Midbrain (tissue), 1 donor: Measurements from ENCODE around the gene LRG1.

Source experiments
- DNase-seq: peaks from one replicate; lab custom pipeline; 2025; lab: John Stamatoyannopoulos, UW

LRG1 gene

DNA sequence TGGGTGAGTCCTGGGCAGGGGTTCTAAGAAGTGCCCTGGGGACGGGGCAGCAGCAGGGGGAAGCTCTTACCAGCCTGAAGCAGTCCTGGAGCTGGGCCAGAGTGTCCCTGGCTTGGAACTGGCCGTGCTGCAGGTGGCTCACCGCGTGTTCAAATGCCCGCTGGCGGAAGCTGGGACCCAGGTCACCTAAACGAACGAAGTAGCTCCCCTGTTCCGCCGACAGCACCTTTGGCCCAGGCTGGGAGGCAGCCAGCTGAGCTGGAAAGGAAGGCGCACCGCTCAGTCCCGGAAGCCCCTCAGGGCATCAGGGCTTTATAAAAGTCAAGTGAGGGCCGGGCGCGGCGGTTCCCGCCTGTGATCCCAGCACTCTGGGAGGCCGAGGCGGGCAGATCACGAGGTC lies 31.1 kb downstream of the LRG1 start:
- DNase-seq, result no peak

DNA sequence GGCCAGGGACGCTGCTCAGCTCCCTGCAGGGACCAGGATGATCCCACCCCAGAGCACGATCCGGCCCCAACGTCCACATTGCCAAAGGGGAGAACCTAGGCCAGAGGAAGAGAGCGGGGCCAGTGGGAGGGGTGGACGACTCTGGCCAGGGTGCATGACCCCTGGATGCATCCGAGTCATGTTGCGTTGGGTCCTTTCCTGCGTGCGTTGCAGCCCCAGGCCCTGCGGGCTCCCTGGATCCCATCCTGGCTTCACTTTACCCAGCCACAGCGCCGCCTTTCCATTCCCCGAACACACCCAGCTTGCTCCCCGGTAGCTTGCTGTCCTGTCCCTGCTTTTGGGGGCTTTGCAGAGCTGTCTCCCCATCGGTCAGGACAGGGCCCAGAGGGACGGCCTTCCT lies 32.0 kb downstream of the LRG1 start:
- DNase-seq, result no peak

DNA sequence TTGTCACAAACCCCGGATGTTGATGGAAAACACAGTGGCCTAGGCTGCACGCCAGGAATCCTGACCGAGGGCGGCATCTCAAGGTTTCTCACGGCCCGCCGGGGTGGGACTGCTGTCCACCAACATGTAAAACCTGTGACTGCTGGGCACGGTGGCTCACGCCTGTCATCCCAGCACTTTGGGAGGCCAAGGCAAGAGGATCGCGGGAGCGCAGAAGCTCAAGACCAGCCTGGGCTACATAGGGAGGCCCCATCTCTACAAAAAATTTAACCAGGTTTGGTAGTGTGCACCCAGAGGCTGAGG lies 32.7 kb downstream of the LRG1 start:
- DNase-seq, result no peak

DNA sequence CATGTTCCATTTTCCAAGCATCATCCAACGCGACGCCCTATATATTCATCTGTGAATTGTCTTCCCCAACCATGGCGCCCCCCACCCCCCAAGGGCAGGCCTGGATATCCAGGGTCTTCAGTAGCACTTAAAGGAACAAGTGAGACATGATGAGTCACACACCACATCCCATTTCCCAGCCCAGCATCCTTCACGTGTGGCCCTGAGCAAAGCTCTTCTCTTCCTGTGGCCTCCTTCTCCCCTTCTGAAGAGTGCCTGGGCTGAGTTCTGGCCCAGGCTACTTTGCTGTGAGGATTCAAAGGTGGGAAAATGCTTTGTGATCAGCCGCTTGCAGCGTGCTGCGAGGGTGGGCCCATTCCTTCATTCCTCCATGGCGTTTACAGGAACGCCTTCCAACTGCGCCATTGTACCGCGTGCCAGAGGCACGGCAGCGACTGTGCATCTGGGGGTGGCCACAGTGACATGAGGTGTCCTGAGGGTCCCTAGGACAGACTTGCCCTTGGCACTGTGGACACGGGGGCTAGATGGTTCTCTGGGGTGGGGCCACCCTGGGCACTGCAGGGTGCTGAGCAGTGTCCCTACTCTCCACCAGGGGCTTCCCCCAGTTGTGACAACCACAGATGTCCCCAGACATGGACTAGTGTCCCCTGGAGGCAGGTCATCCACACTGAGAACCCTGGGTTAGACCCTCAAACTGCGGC lies 33.2 kb downstream of the LRG1 start:
- no peak for DNase-seq

DNA sequence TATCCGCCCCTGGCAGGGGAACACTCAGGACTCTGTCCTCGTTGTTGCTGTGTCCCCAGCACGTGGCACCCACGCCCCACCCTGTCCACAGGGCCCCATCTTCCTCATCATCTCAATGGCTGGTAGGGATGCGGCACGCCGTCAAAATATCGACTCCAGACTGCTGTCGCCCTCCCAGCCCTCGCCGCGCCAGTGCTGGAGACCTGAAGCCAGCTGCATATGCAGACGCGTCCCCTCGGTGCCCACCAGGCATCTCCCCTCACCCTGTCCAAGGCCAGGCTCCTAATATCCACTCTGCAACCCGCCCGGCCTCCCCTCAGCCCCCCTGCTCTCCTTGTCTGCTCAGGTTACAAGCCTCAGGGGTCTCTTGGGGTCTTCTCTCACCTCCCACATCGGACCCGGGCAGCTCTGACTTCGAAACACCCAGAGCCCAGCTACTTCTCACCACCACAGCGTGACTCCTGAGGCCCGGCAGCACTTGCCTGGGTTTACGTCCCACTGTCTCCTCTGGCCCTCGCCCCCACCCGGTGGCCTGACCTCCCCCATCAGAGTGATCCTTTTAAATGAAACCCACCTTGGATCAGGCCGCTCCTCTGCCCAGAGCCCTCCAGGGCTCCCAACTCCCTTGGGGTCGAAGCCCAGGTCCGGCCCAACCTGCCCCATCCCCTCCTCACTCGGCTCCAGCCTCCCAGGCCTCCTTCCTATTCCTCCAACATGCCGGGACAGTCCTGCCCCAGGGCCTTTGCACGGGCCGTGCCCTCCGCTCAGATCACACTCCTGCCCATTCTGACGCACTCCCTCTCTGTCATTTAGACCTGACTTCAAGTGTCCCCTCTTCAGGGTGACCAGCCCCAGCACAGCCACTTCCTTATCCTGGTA lies 34.0 kb downstream of the LRG1 start:
- no peak for DNase-seq

DNA sequence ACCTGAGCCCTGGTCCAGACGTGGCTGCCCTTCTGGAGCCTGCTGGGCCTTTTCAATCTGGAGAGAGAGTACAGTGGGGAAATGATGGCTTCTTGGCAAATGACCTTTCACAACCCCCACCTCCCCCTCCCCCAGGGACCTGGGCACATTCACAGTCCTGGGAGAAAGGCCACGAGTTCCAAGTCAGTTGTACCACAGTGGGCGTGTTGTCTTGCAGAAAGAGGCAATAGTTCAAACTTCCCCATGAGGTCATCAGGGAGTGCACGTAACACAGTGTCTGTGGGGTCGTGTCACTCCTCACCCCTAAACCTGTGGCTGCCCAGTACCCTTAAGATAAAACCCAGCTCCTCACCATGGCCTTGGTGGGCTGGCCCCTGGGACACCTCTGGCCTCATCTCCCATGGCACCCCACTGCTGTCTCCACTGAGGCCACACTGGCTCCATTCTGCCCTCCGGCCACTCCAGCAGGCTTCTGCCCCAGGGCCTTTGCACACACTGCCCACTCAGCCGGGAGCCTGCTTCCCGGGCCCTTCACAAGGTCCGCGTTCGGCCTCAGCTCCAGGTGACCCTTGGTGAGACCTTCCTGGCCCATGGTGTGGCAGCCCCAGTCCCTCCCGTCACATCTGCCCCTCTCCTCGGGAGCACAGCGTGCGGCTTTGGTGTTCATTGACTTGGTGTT lies 34.8 kb downstream of the LRG1 start:
- DNase-seq, result no peak

DNA sequence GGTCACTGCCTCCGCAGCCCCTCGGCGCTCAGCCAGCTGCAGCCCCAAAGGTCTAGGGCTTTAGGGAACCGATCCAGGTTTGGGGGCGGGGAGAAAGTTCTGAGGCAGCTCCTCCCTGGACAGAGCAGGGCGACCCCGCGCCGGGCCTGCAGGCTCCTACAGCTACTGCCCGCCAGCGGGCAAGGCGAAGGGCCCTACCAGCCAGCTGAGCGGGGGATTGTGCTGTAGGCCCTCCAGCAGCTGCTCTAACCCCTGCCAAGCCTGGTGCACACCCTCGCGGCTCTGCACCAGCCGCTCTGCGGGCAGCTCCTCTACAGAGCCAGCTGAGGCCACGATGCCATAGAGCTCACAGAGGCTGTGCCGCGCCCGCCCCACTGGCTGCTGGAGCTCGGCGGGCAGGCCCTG lies 35.5 kb downstream of the LRG1 start:
- DNase-seq, result peak; percentile 48

DNA sequence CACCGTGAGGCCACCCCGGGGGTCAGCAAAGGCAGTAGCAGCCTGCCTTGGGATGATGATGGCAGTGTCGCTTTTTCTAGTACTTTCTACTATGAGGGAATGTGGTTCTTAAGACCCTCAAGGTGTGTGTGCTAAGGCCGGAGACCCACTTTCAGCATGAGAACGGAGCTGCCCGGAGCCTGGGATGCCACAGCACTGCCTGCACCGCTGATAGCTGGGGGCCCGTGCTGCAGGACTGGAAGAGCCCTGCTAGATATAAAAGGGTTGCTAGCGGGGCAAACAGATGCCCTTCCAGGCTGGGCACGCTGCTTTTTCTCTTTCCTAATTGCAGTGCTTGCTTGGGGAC lies 36.0 kb downstream of the LRG1 start:
- no peak for DNase-seq

DNA sequence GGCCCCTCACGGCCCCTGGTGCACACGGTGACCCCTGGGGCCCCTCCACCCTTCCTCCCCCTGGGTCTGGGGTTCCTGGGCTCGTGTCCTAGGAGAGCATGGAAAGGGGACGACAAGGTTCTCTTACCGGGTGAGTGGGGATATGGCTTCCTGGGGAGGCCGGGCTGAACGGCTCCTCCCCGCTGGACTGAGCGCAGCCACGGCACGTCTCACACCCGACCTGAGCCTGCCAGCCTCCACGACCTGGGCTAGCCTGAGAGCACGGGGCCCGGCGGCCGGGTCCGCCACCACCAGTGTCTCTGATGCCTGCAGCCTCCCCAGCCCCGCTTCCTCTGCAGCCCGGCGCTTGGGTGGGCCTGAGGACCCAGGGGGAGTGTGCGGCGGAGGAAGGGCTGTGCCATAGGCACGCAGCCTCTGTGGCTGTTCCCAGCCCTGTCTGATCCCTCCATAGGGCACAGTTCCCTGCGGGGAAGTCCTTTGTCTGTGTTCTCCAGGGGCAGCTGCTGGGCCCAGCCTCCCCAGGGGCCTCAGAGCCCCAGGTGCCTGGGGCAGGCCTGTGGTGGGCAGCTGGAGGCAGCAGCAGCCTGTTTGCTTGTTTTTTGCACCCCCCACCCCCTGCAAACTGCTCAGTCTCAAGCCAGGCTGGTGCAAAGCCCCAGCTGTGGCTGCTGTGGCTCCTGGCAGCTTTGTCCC lies 36.6 kb downstream of the LRG1 start:
- DNase-seq, result no peak

DNA sequence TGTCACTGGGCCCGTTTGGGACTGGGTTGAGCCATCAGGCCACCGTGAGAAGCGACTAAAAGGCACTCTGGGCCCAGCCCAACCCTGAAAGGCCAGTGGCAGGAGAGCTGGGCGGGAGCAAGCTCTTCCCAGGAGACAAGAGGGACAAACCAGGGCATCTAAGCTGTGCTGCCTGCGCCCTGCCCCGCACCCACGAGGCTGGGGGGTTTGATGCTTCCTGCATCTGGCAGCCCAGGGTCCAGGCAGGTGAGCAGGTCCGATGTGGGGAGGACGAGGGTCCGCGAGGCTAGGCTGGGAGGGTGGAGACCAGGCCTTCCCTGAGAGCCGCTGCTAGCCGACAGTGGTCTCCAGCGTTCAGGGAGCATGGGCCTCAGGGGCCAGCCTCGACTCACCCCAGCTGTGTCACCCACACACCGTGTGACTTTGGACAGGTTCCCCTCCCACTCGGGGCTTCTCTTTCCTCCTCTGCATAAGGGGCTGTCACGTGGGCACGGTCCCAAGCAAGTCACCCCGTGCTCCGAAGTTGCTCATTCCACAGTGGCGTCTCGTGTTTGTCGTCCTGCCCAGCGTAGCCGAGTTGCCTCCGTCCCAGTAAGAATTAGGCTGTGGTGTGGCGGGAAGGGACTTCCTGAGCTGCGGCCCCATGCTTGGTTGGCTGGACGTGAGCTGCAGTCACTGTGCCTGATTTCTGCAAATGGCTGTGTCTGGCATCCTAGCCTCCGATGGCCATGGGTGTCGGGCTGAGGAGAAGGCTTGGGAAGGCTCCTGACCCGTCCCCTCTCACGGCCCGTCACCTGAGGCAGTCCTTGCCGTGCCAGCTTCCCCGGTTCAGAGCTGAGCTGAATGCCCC lies 37.3 kb downstream of the LRG1 start:
- DNase-seq, result no peak

DNA sequence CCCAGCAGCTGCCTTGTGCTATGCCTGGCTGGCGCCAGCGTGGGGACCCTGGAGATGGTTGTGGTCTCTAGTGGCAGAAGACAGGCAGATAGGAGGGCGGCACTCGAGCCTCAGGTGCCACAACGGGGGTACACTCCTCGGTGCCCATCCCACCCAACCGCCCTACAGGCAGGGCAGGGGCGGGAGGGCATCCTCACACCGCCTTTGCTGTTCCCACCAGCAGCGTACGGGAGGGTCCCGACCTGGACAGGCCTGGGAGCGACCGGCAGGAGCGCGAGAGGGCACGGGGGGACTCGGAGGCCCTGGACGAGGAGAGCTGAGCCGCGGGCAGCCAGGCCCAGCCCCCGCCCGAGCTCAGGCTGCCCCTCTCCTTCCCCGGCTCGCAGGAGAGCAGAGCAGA lies 38.1 kb downstream of the LRG1 start:
- no peak for DNase-seq

DNA sequence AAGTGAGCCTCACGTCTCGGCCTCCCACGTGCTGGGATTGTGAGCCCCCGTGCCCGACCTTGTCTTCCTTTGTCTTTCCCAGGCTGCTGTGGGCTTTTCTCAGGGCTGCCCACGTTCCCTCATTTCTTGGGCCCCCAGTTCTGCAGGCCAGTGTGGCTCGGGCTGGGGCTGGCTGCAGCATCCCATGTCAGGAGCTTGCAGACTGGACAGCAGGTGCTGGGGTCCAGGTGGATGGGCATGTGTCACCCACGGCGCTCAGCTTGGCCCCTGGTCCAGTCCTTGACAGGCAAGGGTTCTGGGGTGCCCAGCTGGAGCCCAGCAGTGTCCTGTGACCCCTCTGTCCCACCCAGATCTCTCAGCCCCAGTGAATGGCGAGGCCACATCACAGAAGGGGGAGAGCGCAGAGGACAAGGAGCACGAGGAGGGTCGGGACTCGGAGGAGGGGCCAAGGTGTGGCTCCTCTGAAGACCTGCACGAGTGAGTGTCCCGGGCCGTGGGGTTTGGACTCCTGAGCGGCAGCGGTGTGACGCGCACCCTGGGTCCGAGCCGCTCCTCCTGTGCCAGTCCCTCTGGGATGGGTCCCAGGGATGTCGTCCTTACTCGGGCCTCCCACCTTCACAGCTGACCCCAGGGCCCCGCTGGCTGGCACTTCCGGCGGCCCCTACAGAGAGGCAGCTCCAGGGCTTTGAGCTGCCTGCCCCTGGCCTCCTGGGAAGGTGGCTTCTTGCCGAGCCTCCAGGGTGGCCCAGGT lies 38.8 kb downstream of the LRG1 start:
- DNase-seq, result no peak

DNA sequence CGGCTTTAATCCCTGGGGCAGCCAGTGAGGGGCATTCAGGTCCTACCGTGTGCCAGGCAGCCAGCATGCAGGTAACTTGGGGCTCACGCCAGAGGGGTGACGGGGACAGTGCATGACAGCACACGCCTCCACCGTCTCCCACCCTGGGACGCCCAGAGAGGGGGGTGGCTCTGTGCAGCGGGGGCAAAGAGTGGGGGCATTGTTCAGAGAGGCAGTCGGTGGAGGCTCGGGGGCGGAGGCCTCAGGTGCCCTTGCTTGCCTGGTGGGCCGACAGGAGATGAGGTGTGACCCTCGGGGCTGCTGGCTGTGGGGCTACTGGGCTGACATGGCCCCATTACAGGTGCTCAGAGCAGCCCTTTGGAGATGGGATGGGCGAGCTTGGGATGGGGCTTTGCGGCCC lies 40.0 kb downstream of the LRG1 start:
- DNase-seq, result no peak

DNA sequence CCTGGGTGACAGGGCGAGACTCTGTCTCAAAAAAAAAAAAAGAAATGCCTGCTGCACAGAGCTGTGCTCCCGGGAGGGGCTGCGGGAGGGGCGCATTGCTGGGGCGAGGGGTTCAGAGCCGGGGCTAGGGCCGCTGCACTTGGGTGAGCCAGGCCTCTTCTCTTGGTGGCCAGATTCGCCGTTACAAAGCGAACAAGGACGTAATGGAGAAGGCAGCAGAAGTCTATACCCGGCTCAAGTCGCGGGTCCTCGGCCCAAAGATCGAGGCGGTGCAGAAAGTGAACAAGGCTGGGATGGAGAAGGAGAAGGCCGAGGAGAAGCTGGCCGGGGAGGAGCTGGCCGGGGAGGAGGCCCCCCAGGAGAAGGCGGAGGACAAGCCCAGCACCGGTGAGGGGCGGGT lies 40.5 kb downstream of the LRG1 start:
- DNase-seq, result no peak

DNA sequence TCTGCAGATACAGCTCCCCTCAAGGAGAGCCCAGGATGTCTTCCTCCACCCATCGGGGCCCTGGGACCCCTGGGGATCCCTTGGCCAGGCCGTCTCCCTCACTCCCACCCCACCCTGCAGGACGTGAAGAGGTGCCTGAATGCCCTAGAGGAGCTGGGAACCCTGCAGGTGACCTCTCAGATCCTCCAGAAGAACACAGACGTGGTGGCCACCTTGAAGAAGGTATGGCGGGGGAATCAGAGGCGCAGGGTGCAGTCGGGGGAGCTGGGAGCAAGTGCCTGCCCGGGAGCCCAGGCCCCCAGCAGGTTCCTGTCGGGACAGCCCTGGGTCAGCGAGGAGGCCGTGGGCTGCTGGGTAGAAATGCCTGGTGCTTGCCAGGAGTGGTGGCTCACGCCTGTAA lies 41.1 kb downstream of the LRG1 start:
- no peak for DNase-seq

DNA sequence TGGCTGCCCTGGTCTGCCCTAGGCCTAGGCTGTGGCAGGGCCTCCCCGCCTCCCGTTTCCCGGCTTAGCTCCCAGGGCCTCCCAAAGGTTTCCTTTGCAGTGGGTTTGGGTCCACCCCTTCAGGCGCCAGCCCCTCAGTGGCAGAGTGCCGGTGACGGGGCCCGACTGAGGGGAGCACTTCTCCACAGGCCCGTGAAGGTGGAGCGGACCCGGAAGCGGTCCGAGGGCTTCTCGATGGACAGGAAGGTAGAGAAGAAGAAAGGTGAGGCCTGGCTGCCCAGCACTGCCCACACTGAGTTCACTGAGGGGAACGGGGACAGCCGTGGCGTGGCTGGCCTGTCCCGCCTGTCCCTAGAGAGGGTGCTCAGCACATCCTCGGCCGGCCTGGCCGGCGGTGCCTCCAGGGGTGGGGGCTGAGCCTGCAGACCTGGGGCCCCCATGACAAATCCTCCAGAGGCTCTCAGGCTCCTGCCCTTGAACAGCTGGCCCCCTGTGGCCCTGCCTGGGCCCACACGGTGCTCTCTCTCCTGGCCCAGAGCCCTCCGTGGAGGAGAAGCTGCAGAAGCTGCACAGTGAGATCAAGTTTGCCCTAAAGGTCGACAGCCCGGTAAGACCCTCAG lies 42.0 kb downstream of the LRG1 start:
- DNase-seq, result no peak

DNA sequence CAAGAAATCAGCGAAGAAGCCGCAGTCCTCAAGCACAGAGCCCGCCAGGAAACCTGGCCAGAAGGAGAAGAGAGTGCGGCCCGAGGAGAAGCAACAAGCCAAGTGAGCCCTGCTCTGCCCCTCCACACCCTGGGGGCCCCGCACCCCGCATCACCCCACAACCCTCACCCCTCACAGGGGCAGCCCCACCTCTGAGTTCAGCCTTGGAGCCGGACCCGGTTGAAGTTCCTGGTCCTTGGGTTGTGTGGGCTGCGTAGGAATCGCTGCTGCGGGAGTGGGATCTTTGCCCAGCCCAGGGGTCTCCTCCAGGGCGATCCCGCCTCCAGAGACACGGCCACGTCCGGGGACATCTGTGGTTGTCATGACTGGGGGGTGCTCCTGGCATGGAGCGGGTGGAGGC lies 43.5 kb downstream of the LRG1 start:
- no peak for DNase-seq

DNA sequence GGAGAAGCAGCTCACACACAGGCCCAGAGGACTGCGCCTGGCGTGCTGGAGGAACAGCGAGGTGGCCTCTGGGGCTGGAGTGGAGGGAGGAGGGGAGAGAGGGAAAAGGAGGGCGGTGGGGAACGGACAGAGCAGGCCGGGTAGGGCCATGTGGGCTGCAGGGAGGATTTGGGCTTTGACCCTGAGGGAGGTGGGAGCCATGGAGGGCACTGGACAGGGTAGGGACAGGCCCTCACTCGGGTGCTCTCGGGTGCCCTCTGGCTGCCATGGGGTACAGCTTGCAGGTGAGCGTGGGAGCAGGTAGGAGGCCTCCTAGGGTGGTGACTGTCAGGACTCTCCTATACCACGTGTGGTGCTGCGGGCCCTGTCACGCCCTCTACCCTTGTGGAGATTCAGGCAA lies 44.4 kb downstream of the LRG1 start:
- no peak for DNase-seq

DNA sequence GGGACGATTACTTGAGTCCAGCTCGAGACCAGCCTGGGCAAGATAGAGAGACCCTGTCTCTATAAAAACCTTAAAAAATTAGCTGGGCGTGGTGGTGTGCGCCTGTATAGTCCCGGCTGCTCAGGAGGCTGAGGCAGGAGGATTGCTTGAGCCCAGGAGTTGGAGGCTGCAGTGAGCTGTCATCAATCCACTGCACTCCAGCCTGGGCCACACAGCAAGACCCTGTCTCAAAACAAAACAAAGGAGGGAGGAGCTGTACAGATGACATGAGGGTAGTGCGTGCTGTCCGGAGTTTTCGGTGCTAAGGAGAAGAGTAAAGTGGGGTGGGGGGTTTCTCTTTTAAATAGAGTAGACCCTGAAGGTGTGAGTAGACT lies 45.2 kb downstream of the LRG1 start:
- DNase-seq, result no peak

DNA sequence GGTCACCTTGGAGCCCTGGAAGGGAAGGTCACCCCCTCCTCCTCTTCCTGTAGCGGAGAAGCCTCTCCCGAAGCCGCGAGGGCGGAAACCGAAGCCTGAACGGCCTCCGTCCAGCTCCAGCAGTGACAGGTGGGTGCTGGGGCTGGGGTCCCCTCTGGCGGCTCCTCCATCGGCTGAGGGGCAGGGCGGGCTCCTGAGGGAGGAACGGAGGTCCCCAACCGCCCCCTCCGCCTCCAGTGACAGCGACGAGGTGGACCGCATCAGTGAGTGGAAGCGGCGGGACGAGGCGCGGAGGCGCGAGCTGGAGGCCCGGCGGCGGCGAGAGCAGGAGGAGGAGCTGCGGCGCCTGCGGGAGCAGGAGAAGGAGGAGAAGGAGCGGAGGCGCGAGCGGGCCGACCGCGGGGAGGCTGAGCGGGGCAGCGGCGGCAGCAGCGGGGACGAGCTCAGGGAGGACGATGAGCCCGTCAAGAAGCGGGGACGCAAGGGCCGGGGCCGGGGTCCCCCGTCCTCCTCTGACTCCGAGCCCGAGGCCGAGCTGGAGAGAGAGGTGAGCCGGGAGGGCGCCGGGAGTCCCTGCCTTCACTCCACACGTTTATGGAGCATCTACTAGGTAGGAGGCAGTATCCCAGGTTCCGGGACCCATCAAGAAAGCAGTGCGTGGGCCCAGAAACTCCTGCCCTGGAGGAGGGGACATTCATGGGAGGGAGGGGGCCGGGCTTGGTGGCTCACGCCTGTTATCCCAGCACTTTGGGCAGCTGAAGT lies 45.7 kb downstream of the LRG1 start:
- DNase-seq, result no peak
